Stimulated activated CD4-positive, alpha-beta T cell treated with anti-CD3 and anti-CD28 coated beads, Interleukin-1b, Interleukin-23, amount 100 ng/mL, for 4 hours (primary cell): Measurements from ENCODE around the gene FOXS1.
"Not testable (repeated sequence)": the region's sequence is repeated elsewhere in the genome, so short reads cannot be mapped to it uniquely, and the experiment has no call there.

Experiments
- DNase-seq, 2 donors: peaks; one replicate each; pipeline ENCODE4 v3.0.0-alpha.2; 2020; ENCODE audit warnings: low read depth in 2 of 2

FOXS1 gene

DNA sequence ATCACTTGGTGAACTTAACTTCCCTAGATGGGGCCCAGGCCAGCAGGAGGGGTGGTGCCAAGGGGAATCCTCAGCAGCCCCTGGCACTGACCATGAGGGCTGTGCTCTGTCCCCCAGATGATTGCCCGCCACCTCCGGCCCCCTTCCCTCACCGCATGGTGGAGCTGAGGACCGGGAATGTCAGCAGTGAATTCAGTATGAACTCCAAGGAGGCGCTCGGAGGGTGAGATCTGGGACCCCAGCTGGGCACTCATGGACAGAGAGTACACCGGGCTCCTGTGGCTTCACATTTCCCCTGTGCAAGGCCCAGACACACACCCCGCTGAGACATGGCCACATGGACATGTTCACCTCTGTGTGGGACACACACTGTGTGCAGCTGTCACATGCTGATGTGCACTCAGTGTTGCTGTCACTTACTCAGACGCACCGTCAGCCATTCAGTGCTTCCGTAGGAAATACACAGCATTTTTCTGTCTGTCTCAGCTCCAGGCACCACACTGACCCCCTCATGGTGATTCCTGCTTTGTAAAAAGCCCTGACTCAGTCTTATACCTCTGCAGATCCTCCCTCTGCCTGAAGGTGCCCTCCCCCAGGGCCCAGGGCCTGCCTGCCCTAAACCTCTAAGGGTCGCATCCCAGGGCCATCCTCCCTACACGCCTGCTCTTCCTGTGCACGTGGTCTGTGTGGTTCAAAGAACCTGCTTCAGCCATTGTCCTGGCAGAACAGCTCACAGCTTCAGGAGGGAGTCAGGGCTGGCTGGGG is 21.9 kb downstream of the FOXS1 start:
- no peak for DNase-seq

DNA sequence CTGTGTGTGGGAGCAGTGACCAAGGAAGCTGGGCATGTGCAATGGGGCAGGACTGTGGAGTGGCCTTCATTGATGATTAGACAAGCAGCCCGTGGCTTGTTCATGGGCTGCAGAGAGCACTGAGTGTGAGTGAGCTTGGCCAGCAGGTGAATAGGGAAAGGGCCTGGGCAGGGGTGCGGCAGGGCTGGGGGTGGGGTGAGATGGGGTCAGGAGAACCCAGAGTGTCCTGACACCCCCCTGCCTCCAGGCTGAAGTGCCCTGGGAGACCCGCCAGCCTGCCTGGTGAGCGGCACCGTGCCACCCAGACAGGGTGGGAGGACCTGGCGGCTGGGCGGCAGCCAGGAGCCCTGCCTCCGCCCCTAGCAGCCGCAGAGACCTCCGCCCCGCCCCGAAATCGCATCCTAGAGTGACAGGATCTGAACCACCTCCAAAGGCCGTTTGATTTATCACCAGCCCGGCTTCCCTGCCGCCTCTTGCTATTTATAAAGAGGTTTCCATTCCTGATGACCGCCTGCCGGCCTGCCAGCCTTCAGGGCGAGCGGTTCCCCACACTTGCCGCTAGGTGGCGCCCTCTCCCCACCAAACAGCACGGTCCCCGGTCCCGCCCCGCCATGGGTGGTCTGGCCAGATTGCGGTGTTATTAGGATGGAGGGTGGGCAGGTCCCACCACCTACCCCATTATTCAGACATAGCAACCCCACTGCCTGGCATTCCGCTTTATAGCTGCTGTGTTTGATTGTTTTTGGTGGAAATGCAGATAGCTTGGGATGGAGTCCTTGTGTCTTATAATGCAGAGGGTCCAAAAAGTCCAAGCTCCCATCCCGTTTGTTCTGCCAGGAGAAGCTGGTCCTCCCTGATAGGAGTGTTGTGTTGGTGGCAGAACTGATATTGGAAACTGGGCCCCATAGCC is 22.7 kb downstream of the FOXS1 start:
- DNase-seq = peak; percentile 72 to 74

DNA sequence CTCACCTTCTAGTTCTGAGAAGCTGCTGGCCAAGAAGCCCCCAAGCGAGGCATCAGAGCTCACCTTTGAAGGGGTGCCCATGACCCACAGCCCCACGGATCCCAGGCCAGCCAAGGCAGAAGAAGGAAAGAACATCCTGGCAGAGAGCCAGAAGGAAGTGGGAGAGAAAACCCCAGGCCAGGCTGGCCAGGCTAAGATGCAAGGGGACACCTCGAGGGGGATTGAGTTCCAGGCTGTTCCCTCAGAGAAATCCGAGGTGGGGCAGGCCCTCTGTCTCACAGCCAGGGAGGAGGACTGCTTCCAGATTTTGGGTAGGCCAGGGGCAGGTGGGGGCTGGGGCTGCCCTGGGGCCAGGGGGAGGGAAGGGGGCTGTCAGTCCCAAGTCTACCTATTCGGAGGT is 24.0 kb downstream of the FOXS1 start:
- no peak for DNase-seq

DNA sequence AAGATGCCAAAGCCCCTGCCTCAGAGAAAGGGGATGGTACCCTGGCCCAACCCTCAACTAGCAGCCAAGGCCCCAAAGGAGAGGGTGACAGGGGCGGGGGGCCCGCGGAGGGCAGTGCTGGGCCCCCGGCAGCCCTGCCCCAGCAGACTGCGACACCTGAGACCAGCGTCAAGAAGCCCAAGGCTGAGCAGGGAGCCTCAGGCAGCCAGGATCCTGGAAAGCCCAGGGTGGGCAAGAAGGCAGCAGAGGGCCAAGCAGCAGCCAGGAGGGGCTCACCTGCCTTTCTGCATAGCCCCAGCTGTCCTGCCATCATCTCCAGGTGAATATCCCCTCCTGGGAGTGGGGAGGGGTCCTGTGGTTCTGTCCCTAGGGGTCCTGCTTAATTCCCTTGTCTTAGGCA is 25.2 kb downstream of the FOXS1 start:
- DNase-seq = no peak

DNA sequence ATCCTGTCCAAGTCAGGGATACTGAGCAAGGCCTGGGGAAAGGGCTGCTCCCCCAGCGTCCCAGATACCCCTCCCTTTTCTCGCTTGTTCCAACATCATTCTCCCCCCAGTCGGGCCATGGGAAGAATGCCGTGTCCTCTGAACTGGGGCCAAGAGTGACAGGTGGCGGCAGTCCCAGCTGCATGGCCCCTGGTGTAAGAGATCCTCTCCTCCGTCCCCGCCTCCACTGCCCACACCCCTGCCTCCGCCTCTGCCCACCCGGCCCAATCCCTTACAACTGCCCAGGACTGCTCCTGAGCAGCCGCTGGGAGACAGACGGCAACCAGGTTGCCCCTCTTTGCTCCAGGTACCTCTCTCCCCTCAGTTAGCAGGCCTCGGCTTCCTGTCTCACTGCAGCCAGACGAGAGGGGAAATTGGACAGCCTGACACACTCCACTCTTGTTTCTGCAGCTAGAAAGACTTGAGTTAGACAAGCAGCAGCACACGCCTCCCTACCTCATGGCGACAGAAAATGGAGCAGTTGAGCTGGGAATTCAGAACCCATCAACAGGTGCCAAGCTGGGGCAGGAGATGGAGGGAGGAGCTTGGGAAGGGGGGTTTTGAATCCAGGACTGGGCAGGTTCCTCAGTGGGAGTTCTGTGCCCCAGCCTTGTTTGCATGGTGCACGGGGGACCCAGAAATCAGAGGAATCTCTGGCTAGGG is 26.2 kb downstream of the FOXS1 start, which contains the start of gene MYLK2:
MYLK2 (plus strand) TSS at position 274 of the 702 bp plus-strand sequence; CDS start at position 499, 225 bp downstream.
- no peak for DNase-seq

DNA sequence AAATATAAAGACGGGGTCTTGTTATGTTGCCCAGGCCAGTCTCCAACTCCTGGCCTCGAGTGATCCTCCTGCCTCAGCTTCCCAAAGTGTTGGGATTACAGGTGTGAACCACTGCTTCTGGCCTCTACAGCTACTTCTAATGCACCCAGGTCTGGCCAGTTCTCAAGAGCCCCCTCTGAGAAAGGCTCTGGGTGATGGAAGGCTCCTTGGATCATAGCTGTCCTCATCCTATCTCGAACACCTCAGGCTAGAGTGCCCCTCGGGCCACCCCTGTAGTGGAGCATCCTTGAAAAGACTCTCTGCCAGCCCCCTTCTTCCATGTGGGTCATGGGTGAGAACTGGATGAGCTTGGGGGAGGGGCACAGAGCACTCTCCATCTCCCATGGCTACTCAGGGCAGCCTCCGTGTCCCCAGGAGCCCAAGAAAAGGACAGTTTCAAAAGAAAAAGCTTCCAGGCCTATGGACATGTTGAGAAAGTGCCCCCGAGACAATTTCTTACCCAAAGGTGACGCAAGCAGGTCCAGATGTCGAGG is 27.0 kb downstream of the FOXS1 start:
- DNase-seq = no peak

DNA sequence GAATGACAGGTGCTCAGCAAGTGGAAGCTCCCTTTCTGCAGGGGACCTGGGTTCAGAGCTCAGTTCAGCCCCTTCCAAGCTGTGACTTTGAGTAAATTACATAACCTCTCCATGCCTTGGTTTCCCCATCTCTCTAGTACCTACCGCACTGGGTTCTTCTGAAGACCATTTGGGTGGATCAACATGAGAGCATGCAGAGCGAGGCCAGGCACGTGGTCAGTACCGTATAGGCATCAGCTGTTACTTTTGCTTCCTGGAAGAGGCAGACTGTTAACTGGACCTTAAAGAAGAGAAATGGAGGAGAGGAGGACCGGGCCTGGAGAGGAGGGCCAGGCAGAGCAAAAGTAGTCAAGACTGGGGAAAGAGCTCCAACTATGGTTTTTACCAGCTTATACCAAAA is 27.9 kb downstream of the FOXS1 start:
- DNase-seq = no peak

DNA sequence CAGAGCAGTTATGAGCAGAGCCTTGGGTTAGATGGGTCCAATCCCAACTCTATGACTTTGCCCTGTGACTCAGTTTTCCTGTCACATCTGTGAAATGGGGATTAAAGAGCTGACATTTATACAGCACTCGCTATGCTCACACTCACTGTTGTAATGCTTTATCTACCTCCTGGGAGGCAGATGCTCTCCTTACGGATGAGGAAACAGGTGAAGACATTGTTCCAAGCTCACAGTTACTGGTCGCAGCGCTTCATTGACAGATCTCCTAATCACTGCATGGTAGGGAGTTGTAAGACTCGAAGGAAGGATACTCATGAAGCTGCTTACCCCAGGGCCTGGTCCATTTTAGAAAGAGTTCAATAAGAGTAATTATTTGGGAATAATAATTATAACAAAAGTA is 29.2 kb downstream of the FOXS1 start:
- DNase-seq = no peak

DNA sequence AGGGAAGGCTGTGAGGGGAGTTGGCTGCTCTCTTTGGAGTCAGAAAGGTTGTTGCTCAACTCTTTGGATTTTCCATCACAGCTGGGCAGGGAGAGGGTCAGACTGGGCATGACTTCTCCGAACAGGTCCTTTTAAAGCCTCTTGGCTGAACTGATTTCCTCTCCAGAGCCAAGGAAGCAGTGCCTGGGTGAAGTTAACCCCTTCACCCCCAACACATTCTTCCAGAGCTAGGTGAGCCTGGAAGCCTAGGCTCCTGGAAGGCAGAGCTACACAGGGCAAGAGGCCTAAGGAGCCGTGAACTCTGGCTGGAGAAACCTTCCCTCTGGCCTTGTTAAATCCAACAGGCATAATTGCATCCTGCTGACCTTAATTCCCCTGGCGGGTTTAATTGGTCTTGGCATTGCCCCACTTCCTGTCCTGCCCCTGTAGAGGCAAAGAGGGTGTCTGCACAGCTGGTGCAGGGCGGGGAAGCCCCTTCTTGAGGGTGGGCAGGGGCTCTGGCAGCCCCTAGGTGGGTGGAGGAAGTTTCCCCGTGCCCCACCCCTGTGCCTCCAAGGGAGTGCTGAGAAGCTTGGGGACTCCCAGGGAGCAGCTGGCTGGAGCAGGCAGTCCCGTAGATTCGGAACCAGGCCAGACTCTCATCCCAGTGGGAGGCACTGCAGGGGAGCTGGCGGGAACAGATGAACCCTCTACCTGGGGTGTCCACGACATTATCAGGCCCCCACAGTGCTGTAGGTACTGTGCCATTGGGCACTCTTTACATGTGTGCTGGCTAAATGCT is 29.8 kb downstream of the FOXS1 start:
- DNase-seq = no peak

DNA sequence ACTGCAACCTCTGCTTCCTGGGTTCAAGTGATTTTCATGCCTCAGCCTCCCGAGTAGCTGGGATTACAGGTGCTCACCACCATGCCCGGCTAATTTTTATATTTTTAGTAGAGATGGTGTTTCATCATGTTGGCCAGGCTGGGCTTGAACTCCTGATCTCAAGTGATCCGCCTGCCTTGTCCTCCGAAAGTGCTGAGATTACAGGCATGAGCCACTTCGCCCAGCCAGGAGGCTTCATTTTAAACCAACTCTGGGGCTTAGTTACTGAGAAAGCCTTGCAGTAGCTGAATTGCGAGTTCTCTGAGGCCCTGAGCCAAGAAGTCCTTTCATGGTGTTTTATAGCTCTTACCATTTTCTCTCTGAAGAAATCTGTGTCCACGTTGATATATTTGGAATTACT is 31.3 kb downstream of the FOXS1 start:
- not testable (repeated sequence) for DNase-seq

DNA sequence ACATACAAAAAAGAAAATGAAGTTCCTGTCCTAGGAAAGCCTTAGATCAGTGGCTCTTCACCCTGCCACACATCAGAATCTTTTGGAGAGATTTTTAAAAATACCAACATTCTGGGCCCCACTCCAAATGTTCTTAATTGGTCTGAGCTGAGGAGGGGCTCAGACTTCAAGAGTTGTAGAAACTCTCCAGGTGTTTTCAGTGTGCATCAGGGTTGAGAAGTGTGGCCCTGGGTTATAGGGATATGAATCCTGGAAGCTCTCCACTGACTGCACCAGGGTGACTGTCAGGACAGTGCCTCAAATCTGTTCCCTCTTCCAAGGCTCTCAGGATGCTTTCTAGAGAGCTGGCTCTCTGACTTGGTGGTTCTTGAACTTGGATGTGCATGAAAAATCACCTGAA is 31.8 kb downstream of the FOXS1 start:
- no peak for DNase-seq

DNA sequence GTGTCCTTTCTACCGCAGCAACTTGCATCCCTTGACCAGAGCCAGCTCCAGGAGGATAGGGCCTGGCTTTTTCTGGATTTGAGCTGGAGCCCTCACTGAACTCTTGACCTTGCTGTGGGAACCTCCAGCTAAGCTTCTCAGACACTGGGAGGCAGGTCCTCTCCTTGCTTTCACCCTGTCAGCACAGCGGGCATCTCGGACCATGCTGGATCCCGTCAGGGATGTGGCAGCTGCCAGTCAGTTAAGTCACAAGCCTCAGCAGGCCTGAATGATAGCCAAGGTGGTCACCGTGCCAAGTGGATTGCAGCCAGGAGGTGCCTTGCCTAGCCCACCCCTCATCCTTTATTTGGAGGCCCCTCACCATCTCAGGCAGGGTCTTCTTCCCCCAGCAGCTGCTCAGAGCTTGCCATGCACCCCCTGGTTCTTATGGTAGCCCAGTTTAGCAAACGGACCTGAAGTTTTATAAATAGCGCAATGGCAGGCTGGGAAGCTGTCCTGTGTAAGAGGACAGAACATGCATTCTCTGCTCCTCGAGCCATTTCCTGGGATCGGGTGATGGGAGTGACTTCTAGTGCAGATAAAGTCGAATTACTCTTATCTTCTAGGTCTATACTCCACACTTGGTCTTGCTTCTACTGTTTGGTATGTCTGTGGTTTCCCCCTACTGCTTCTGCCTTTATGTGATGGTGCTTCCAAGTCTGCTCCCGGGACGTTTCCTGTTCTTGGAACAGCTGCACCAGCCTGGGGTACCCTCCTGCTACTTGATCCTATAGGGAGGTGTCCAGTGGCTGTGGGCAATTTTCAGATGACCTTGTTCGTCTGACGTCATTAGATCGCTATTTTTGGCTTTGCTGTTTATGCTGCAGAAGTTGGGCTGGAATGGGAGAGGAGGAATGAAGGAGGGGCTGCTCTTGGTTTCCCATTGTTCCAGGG is 33.3 kb downstream of the FOXS1 start:
- no peak for DNase-seq

DNA sequence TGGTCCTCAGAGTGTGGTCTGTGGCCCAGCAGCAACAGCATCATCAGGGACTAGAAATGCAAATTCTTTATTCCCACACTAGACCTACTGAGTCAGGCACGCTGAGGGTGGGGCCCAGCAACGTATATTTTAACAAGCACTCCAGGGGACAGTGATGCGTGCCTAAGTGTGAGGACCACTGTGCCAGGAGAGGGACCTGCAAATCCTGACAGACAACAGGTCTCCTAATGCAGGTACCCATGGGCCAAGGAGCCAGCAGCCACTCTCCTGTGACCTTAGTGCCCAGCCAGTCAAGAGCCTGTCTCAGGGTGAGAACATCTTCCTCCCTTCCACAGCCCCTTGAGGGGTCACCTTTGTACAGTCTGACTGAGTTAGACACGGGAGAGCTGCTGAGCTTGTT is 34.2 kb downstream of the FOXS1 start:
- DNase-seq = no peak

DNA sequence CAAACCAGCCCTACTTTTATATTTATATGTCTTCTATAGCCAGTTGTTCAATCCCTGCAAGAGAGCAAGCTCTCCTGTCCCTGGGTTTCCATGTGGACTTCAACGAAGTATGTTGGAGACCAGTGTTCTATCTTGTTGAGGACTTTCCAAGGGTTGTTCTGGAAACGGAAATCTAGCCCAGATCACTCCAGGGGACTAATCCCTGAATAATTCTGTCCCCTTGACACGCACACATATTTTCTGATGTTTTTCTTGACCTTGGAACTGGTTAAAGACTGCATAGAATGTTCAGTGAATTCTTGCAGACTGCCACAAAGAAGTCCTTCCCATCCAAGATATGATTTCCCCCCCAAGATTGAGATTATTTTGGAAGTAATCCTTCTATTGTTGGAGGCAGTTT is 35.7 kb downstream of the FOXS1 start:
- no peak for DNase-seq

DNA sequence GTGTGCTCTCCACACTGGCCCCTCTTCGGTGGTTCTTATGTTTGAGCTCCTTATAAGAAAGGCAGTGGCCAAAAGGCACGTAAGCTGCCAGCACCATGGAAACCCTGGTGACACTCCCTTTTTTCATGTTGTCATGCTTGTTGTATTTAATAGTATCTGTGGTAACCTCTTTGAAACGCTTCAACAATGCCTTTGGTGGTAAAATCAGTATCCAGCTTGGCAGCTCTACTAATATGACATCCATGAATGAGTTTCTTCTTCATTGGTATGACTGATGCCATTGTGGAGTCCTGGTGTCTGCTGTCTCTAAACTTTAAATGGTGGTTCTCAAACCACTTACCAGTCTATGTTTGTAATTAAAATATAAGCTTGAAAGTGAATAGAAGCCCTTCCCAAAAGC is 36.9 kb downstream of the FOXS1 start:
- DNase-seq = no peak

DNA sequence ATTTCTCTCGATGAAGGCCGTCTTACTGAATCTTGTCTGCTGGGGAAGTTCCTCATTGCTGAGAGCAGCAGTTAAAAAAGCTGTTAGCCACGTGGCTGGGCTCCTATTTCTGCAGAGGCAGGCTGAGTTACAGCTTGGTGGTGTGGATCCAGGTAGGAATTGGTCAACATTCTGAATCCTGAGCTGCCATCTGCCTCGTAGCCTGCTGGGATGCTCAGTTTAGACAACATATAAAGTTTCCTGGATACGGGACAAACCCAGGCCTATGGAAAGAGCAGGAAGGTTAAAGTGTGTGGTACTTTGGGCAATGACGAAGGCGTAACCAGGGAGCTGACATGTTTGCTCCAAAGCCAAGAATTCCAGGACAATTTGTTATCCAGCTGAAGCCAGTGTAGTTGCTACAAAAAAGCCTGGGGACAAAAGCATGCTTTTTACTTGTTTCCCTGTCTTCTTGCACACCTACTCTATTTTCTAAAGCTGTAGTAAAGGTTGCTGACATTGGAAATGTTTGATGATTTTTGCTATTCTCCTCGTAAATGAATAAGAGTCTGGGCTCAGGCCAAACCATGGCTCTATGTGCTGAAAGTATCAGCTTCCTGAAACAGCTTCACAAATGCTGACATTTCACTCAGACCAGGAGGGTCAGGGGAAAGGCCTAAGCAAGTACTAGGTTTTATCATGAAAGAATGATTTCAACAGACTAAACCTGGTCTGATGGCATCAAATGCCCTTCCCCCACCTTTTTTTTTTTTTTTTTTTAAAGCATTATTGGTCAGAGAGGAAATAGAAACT is 38.6 kb downstream of the FOXS1 start:
- no peak for DNase-seq

DNA sequence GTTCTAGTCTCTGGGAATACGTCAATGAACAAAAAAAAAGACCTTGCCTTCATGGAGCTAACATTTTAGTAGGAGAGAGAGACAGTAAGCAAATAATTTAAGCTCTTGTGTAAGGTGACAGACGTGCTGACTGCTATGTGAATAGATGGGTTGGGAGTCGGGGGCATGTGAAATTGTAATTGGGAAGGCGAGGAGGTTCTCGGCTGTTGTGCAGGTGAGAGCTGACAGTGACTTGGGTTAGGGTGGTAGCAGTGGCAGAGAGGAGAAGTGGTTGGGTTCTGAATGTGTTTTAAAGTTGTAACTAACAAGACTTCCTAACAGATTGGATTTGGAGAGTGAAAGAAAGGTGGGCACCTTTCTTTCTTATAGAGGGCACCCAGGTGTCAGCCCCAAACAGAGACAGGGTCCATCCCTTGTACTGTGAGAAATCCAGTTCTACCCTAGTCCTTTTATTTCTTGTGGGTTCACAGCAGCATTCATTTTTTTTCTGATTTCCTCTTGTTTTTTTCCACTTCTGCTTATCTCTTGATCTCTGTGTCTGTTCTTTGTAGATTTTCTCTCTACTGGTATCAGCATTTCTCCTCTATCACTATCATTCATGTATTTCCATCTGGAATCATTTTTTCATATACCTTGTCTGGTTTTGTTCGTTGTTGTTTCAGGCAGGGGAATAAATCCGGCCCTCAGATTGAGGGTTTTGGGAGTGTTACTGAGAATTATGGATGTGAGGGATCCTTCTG is 41.7 kb downstream of the FOXS1 start:
- DNase-seq = no peak

DNA sequence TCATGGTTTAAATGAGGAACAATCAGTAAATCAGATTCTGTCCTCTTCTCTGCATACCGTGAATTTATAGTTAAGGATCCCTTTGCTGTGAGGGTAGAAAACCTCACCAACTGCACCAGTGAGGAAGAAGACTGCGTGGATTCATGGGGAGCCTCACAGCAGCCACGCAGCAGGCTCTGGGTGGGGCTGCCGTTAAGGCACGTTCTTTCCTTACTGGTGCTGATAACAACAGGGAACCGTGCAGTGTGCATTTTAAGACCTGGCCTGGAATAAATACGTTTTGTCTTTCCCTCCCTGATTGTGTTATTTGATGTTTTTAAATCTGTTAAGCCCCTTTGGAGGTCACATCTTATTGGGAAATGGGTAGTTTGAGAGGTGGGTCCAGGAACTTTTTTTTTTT is 43.9 kb downstream of the FOXS1 start:
- no peak for DNase-seq

DNA sequence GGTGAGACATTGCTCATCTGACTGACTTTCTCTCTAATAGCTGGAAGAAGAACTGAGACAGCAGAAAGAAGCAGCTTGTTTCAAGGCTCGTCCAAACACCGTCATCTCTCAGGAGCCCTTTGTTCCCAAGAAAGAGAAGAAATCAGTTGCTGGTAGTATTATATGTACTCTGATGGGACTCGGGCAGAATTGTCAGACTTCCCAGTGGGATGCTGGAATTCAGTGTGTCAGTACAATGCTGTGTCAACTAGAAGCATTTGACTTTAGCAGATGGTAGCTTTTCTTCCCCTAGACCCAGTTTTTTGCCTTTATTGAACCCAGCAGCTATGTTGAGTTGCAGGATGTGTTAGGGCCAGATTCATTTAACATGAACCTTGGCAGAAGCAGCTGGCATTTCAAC is 48.0 kb downstream of the FOXS1 start:
- DNase-seq = no peak
